ENCODE data around the gene L1TD1. TPM values are rescaled to one million over a fixed set of nuclear protein-coding genes. Genes with fewer than 3 reads are reported as not detected.
"Not testable (repeated sequence)": the region's sequence is repeated elsewhere in the genome, so short reads cannot be mapped to it uniquely, and the experiment has no call there.

The L1TD1 gene
- total RNA-seq, 2 donors from 2014 or later: 0.27 to 4.7 TPM

DNA sequence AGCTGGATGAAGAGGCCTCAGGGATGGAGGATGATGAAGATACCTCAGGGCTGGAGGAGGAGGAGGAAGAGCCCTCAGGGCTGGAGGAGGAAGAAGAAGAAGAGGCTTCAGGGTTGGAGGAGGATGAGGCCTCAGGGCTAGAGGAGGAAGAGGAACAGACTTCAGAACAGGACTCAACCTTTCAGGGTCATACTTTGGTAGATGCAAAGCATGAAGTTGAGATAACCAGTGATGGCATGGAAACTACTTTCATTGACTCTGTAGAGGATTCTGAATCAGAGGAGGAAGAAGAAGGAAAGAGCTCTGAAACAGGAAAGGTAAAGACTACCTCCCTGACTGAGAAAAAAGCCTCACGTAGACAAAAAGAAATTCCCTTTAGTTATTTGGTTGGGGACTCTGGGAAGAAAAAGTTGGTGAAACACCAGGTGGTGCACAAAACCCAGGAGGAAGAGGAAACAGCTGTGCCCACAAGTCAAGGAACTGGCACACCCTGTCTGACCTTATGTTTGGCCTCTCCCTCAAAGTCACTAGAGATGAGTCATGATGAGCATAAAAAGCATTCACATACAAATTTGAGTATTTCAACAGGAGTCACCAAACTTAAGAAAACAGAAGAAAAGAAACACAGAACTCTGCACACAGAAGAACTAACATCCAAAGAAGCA lies 15.4 kb downstream of the L1TD1 start:
- Histone ChIP-seq H3K36me3 (no peaks in the 10 kb centered on the region), H3K27ac (no peak overlapping the region), H3K4me1 (replicated peaks) (no peaks in the 10 kb centered on the region), H3K27me3 (replicated peaks; ENCODE audit: insufficient read depth) (no peaks in the 10 kb centered on the region), H3K9me3 (no peaks in the 10 kb centered on the region), H3K4me3 (no peak overlapping the region)
- no peak for DNase-seq (ENCODE audit: low spot score)
- intact Hi-C loops (cut with DNase I): no loop called here
- TF ChIP-seq CTCF (IDR thresholded peaks at IDR 0.05): no peak
- no peak for TF ChIP-seq POLR2A (IDR thresholded peaks at IDR 0.05)
- no peak for TF ChIP-seq POLR2AphosphoS5 (IDR thresholded peaks at IDR 0.05)
- WGBS: 86% methylated on average over 1 of the region's 1 CpG

- no peaks in the 10 kb centered on the region for H3K4me1 ChIP-seq (replicated peaks)
- H3K27ac ChIP-seq: no peak overlapping the region
- H3K36me3 ChIP-seq: no peaks in the 10 kb centered on the region
- no peaks in the 10 kb centered on the region for H3K9me3 ChIP-seq
- DNase-seq (ENCODE audit: low spot score): no peak
- H3K27me3 ChIP-seq (replicated peaks; ENCODE audit: insufficient read depth): no peaks in the 10 kb centered on the region
- TF ChIP-seq POLR2A (IDR thresholded peaks at IDR 0.05) (no peak), CTCF (IDR thresholded peaks at IDR 0.05) (no peak), POLR2AphosphoS5 (IDR thresholded peaks at IDR 0.05) (no peak)
- 97% methylated on average over 1 of the region's 1 CpG for WGBS
- H3K4me3 ChIP-seq: no peak overlapping the region
- intact Hi-C loops (cut with DNase I): no loop called here
These were observed 16.3 kb downstream of the L1TD1 start for GRCh38 chr1:62210960-62211359.

GRCh38 chr1:62212411-62212810 lies 17.8 kb downstream of the L1TD1 start:
- Histone ChIP-seq H3K36me3 (no peaks in the 10 kb centered on the region), H3K9me3 (no peaks in the 10 kb centered on the region), H3K4me3 (no peak overlapping the region), H3K27me3 (replicated peaks; ENCODE audit: insufficient read depth) (no peaks in the 10 kb centered on the region), H3K4me1 (replicated peaks) (no peaks in the 10 kb centered on the region), H3K27ac (no peak overlapping the region)
- DNase-seq (ENCODE audit: low spot score): no peak
- WGBS: 93% methylated on average over 6 of the region's 6 CpGs
- intact Hi-C loops (cut with DNase I): no loop called here
- TF ChIP-seq POLR2AphosphoS5 (IDR thresholded peaks at IDR 0.05): no peak

- H3K27me3 ChIP-seq (replicated peaks; ENCODE audit: insufficient read depth): no peaks in the 10 kb centered on the region
- no peaks in the 10 kb centered on the region for H3K9me3 ChIP-seq
- H3K27ac ChIP-seq: no peak overlapping the region
- WGBS: 77% methylated on average over 6 of the region's 6 CpGs
- no peaks in the 10 kb centered on the region for H3K4me1 ChIP-seq (replicated peaks)
- intact Hi-C loops (cut with DNase I): no loop called here
- H3K36me3 ChIP-seq: no peaks in the 10 kb centered on the region
- TF ChIP-seq POLR2AphosphoS5 (IDR thresholded peaks at IDR 0.05) (no peak), CTCF (IDR thresholded peaks at IDR 0.05) (no peak), POLR2A (IDR thresholded peaks at IDR 0.05) (no peak)
- no peak overlapping the region for H3K4me3 ChIP-seq
- DNase-seq (ENCODE audit: low spot score): no peak
These were observed 18.6 kb downstream of the L1TD1 start for GRCh38 chr1:62213075-62213914.

GRCh38 chr1:62218604-62219003 lies 24.0 kb downstream of the L1TD1 start:
- WGBS: 83% methylated on average over 2 of the region's 2 CpGs
- H3K36me3 ChIP-seq: no peaks in the 10 kb centered on the region
- no peaks in the 10 kb centered on the region for H3K9me3 ChIP-seq
- H3K4me1 ChIP-seq (replicated peaks): no peaks in the 10 kb centered on the region
- no peak overlapping the region for H3K4me3 ChIP-seq
- no peaks in the 10 kb centered on the region for H3K27me3 ChIP-seq (replicated peaks; ENCODE audit: insufficient read depth)
- H3K27ac ChIP-seq: no peak overlapping the region
- TF ChIP-seq POLR2A (IDR thresholded peaks at IDR 0.05) (no peak), CTCF (IDR thresholded peaks at IDR 0.05) (no peak)
- DNase-seq (ENCODE audit: low spot score): no peak
- intact Hi-C loops (cut with DNase I): no loop called here

- H3K4me3 ChIP-seq; H3K4me1 ChIP-seq (replicated peaks); DNase-seq (ENCODE audit: low spot score); H3K27ac ChIP-seq; H3K9me3 ChIP-seq; intact Hi-C loops (cut with DNase I); H3K36me3 ChIP-seq; H3K27me3 ChIP-seq (replicated peaks; ENCODE audit: insufficient read depth): not testable (repeated sequence)
- WGBS: 91% methylated on average over 9 of the region's 9 CpGs
These were observed 25.8 kb downstream of the L1TD1 start for GRCh38 chr1:62220456-62220855.
